WTC11 (cell line): ENCODE results near the gene ATL2. TPM values are rescaled to one million over a fixed set of nuclear protein-coding genes. Genes with fewer than 3 reads are reported as not detected.

Source experiments
- ATAC-seq: fragments of 200-7000 bp; cut with Tn5 transposase; 2 replicates; pipeline ENCODE4 v1.10.0; 2021; ENCODE audit warnings: mild to moderate bottlenecking, moderate library complexity
- CTCF ChIA-PET: fragments of 300-600 bp; sonication (Branson Sonifier 250); formaldehyde crosslinking; loops from one replicate; lab custom pipeline; 2021; ENCODE audit warnings: antibody characterized with exemption; lab: Charles Lee
- POLR2A ChIA-PET: fragments of 350-600 bp; sonication (Branson Sonifier 250); formaldehyde crosslinking; loops from one replicate; lab custom pipeline; 2021; ENCODE audit warnings: antibody characterized with exemption; lab: Charles Lee
- DNase-seq: peaks from one replicate; pipeline ENCODE4 v3.0.0; 2021; ENCODE audit warnings: low spot score
- H3K27ac Mint-ChIP-seq: 2 replicates; pipeline ENCODE4 v1.8.0; 2021; ENCODE audit warnings: mixed read lengths
- H3K27me3 Mint-ChIP-seq: 2 replicates; pipeline ENCODE4 v1.8.0; 2021; ENCODE audit warnings: low read depth, mild to moderate bottlenecking, moderate library complexity, mixed read lengths
- H3K36me3 Mint-ChIP-seq: 2 replicates; pipeline ENCODE4 v1.8.0; 2021; ENCODE audit warnings: mixed read lengths
- H3K4me1 Mint-ChIP-seq: 2 replicates; pipeline ENCODE4 v1.8.0; 2022; ENCODE audit warnings: mixed read lengths
- H3K4me3 Mint-ChIP-seq: 2 replicates; pipeline ENCODE4 v1.8.0; 2021; ENCODE audit warnings: mild to moderate bottlenecking, moderate library complexity, mixed read lengths
- H3K9me3 Mint-ChIP-seq: 2 replicates; pipeline ENCODE4 v1.8.0; 2021; ENCODE audit warnings: mixed read lengths
- AFF4 ChIP-seq: sonication (generic); formaldehyde crosslinking; IDR thresholded peaks from 2 replicates; pipeline ENCODE4 v1.8.1; 2023; ENCODE audit warnings: mild to moderate bottlenecking, missing genetic modification reagents, borderline replicate concordance
- AR ChIP-seq: fragments of 250-450 bp; sonication (Bioruptor Pico); IDR thresholded peaks from 2 replicates; pipeline ENCODE4 v1.9.0; 2021; ENCODE audit warnings: mild to moderate bottlenecking
- CDX4 ChIP-seq: fragments of 250-450 bp; sonication (Bioruptor Pico); IDR thresholded peaks from 2 replicates; pipeline ENCODE4 v1.9.0; 2021; ENCODE audit warnings: moderate library complexity, mild to moderate bottlenecking, inconsistent platforms, borderline replicate concordance
- CREB1 ChIP-seq: sonication (generic); formaldehyde crosslinking; IDR thresholded peaks from 2 replicates; pipeline ENCODE4 v1.8.0; 2023; ENCODE audit warnings: mild to moderate bottlenecking, missing genetic modification reagents
- CREM ChIP-seq: sonication (generic); formaldehyde crosslinking; IDR thresholded peaks from 2 replicates; pipeline ENCODE4 v1.8.1; 2022; ENCODE audit warnings: mild to moderate bottlenecking, missing genetic modification reagents, moderate library complexity
- E2F5 ChIP-seq: sonication (generic); formaldehyde crosslinking; IDR thresholded peaks from 2 replicates; pipeline ENCODE4 v1.8.1; 2022; ENCODE audit warnings: mild to moderate bottlenecking, moderate library complexity, missing genetic modification reagents
- HMGXB4 ChIP-seq: sonication (generic); formaldehyde crosslinking; IDR thresholded peaks from 2 replicates; pipeline ENCODE4 v1.8.1; 2023; ENCODE audit warnings: mild to moderate bottlenecking, moderate library complexity, missing genetic modification reagents
- IRF2 ChIP-seq: sonication (generic); formaldehyde crosslinking; IDR thresholded peaks from 2 replicates; pipeline ENCODE4 v1.8.0; 2022; ENCODE audit warnings: low read depth, missing genetic modification reagents, borderline replicate concordance
- MYBL2 ChIP-seq: sonication (generic); formaldehyde crosslinking; IDR thresholded peaks from 2 replicates; pipeline ENCODE4 v1.8.1; 2023; ENCODE audit warnings: mild to moderate bottlenecking, moderate library complexity, missing genetic modification reagents
- NFYB ChIP-seq: sonication (generic); formaldehyde crosslinking; conservative IDR thresholded peaks from 2 replicates; pipeline ENCODE4 v1.8.0; 2022; ENCODE audit warnings: low read depth, missing genetic modification reagents
- PRRX2 ChIP-seq: fragments of 250-450 bp; sonication (Bioruptor Pico); IDR thresholded peaks from 2 replicates; pipeline ENCODE4 v1.8.0; 2021; ENCODE audit warnings: mild to moderate bottlenecking
- RELA ChIP-seq: sonication (generic); formaldehyde crosslinking; IDR thresholded peaks from 2 replicates; pipeline ENCODE4 v1.8.1; 2022; ENCODE audit warnings: missing genetic modification reagents, mild to moderate bottlenecking, borderline replicate concordance
- SMAD3 ChIP-seq: sonication (generic); formaldehyde crosslinking; IDR thresholded peaks from 2 replicates; pipeline ENCODE4 v1.8.0; 2022; ENCODE audit warnings: missing genetic modification reagents, mild to moderate bottlenecking, borderline replicate concordance
- TEAD4 ChIP-seq: sonication (generic); formaldehyde crosslinking; IDR thresholded peaks from 2 replicates; pipeline ENCODE4 v1.8.0; 2022; ENCODE audit warnings: mild to moderate bottlenecking, missing genetic modification reagents
- TP53 ChIP-seq: sonication (generic); formaldehyde crosslinking; IDR thresholded peaks from 2 replicates; pipeline ENCODE4 v1.8.1; 2023; ENCODE audit warnings: mild to moderate bottlenecking, missing genetic modification reagents
- USF2 ChIP-seq: sonication (generic); formaldehyde crosslinking; IDR thresholded peaks from 2 replicates; pipeline ENCODE4 v1.8.1; 2023; ENCODE audit warnings: mild to moderate bottlenecking, missing genetic modification reagents, moderate library complexity
- ZNF512 ChIP-seq: sonication (generic); formaldehyde crosslinking; IDR thresholded peaks from 2 replicates; pipeline ENCODE4 v1.8.1; 2022; ENCODE audit warnings: missing genetic modification reagents, borderline replicate concordance
- total RNA-seq: library from RNA; stranded (reverse); gene quantifications from 3 replicates; pipeline ENCODE4 v1.2.3, GENCODE V29; 2021
- TF ChIP-seq, protein P1 (sequence below): sonication (generic); formaldehyde crosslinking; IDR thresholded peaks from 2 replicates; pipeline ENCODE4 v1.8.1; 2022; ENCODE audit warnings: mild to moderate bottlenecking, missing genetic modification reagents, moderate library complexity, borderline replicate concordance

The ATL2 gene
- total RNA-seq, 1 experiment from 2014 or later: 90.5 TPM

- Mint-ChIP-seq H3K4me3 (no peak overlapping the region), H3K4me1 (peaks cover 6% of the 10 kb centered on the region), H3K36me3 (no peaks in the 10 kb centered on the region), H3K27ac (no peak overlapping the region), H3K9me3 (no peaks in the 10 kb centered on the region), H3K27me3 (peaks cover 2% of the 10 kb centered on the region; the same call in 1 of the 2 replicates)
- ChIA-PET POLR2A (no interaction called here), CTCF (no interaction called here)
- DNase-seq (no peak), ATAC-seq (no peak)
- TF ChIP-seq E2F5 (CRISPR knock-in tag): no peak
- no peak for TF ChIP-seq USF2 (CRISPR knock-in tag)
- no peak for TF ChIP-seq NFYB (CRISPR knock-in tag)
- no peak for TF ChIP-seq HMGXB4 (CRISPR knock-in tag)
- TF ChIP-seq CREB1 (CRISPR knock-in tag): no peak
- TF ChIP-seq, protein P1, sequence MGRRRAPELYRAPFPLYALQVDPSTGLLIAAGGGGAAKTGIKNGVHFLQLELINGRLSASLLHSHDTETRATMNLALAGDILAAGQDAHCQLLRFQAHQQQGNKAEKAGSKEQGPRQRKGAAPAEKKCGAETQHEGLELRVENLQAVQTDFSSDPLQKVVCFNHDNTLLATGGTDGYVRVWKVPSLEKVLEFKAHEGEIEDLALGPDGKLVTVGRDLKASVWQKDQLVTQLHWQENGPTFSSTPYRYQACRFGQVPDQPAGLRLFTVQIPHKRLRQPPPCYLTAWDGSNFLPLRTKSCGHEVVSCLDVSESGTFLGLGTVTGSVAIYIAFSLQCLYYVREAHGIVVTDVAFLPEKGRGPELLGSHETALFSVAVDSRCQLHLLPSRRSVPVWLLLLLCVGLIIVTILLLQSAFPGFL (CRISPR knock-in tag): no peak
- TF ChIP-seq MYBL2 (CRISPR knock-in tag): no peak
- TF ChIP-seq CREM (CRISPR knock-in tag): no peak
- no peak for TF ChIP-seq ZNF512 (CRISPR knock-in tag)
- no peak for TF ChIP-seq TEAD4 (CRISPR knock-in tag)
- TF ChIP-seq PRRX2 (CRISPR knock-in tag): no peak
- TF ChIP-seq CDX4 (CRISPR knock-in tag): no peak
- no peak for TF ChIP-seq RELA (CRISPR knock-in tag)
- no peak for TF ChIP-seq AR (CRISPR knock-in tag)
- no peak for TF ChIP-seq IRF2 (CRISPR knock-in tag)
- TF ChIP-seq SMAD3 (CRISPR knock-in tag): no peak
- no peak for TF ChIP-seq AFF4 (CRISPR knock-in tag)
- TF ChIP-seq TP53 (CRISPR knock-in tag): no peak
Observed at GRCh38 chr2:38390947-38391346, 13.9 kb upstream of the ATL2 start.
